HG03378 (cell line): Measurements from ENCODE around the gene ATG16L2.

ENCODE experiments used
- ATAC-seq: cut with Tn5 transposase; IDR thresholded peaks from one replicate; pipeline ENCODE4 v1.9.1; 2021; ENCODE audit warnings: mild to moderate bottlenecking, moderate library complexity; ENCODE audit not compliant: unreplicated experiment

ATG16L2 gene

DNA sequence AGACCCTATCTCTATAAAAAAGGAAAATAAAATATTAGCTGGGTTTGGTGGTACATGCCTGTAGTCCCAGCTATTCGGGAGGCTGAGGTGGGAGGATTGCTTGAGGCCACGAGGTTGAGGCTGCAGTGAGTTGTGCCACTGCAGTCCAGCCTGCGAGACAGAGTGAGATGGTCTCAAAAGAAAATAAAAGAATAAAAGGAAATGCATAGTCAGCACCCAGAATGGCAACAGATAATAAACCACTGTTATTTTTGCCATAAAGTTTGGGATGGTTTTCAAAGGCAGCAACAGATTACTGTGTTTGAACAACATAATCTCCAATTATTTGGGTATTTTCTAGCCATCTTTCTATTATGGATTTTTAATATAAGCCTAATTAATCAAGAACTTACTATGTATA, 61.9 kb downstream of the ATG16L2 start:
- no peak for ATAC-seq
